Large intestine (tissue), 3 donors: Measurements from ENCODE around the gene EYA2. TPM values are rescaled to one million over a fixed set of nuclear protein-coding genes. Genes with fewer than 3 reads are reported as not detected.

Source experiments
- DNase-seq, 2 donors: peaks; one replicate each; pipeline versions ENCODE4 v3.0.0 to v3.0.0-alpha.2; 2013
- H3K27ac ChIP-seq: one replicate; pipeline ENCODE4 v1.5.1; 2013; ENCODE audit warnings: low read length
- H3K27me3 ChIP-seq: 2 replicates; pipeline ENCODE4 v1.6.1; 2013; ENCODE audit warnings: low read length; ENCODE audit not compliant: control insufficient read depth, insufficient read depth
- H3K36me3 ChIP-seq: 2 replicates; pipeline ENCODE4 v1.6.1; 2013; ENCODE audit warnings: low read length; ENCODE audit not compliant: control insufficient read depth, insufficient read depth
- H3K4me1 ChIP-seq: one replicate; pipeline ENCODE4 v1.6.1; 2013; ENCODE audit warnings: low read length; ENCODE audit not compliant: control insufficient read depth, insufficient read depth
- H3K4me3 ChIP-seq: one replicate; pipeline ENCODE4 v1.5.1; 2013; ENCODE audit warnings: low read length
- H3K9me3 ChIP-seq: one replicate; pipeline ENCODE4 v1.6.1; 2013; ENCODE audit warnings: mild to moderate bottlenecking, low read depth, low read length, moderate library complexity; ENCODE audit not compliant: control insufficient read depth
- WGBS: methylation state at CpG from one replicate; pipeline ENCODE4 v1.1.5; 2013; ENCODE audit warnings: low lambda C conversion rate; ENCODE audit not compliant: insufficient coverage; 5-methylcytosine and 5-hydroxymethylcytosine counted together
- polyA plus RNA-seq: library from polyadenylated mRNA; unstranded; fragments of 120-200 nt; gene quantifications from one replicate; pipeline ENCODE4 v1.2.1, GENCODE V29; 2013

EYA2 gene
- polyA plus RNA-seq, 1 donor = 0.72 TPM

DNA sequence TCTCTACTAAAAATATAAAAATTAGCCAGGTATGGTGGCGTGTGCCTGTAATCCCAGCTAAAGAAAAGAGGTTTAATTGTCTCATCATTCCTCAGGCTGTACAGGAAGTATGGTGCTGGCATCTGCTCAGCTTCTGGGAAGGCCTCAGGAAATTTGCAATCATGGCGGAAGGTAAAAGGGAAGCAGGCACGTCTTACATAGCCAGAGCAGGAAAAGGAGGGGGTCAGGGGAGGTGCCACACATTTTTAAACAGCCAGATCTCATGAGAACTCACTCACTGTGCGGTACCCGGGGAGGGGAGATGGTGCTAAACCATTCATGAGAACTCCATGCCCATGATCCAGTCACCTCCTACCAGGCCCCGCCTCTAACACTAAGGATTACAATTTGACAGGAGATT lies 191.7 kb downstream of the EYA2 start:
- no peaks in the 10 kb centered on the region for H3K27me3 ChIP-seq
- no peak overlapping the region for H3K27ac ChIP-seq
- DNase-seq = no peak
- no peak overlapping the region for H3K4me3 ChIP-seq
- no CpG with 5 or more reads among the region's 6 CpGs for WGBS
- no peaks in the 10 kb centered on the region for H3K4me1 ChIP-seq
- H3K36me3 ChIP-seq = no peaks in the 10 kb centered on the region
- no peaks in the 10 kb centered on the region for H3K9me3 ChIP-seq

DNA sequence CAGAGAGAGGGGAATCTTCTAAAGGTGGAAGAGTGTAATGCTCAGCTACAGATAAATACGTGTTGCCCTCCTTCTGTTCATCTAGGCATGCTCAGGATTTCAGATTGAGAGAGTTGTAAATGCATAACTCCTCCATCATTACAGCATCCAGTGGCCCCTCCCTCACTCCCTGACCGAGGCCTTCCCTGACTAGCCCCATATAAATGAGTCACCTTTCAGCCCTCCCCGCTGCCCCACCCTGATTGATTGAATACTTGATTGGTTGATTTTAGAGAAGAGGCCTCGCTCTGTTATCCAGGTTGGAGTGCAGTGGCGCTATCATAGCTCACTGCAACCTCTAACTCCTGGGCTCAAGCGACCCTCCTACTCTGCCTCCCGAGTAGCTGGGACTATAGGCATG lies 193.7 kb downstream of the EYA2 start:
- H3K4me1 ChIP-seq = no peaks in the 10 kb centered on the region
- H3K27me3 ChIP-seq = peaks cover 6% of the 10 kb centered on the region
- no peak overlapping the region for H3K27ac ChIP-seq
- H3K9me3 ChIP-seq = no peaks in the 10 kb centered on the region
- no peaks in the 10 kb centered on the region for H3K36me3 ChIP-seq
- 40% methylated on average over 1 of the region's 7 CpGs for WGBS
- H3K4me3 ChIP-seq = no peak overlapping the region
- DNase-seq = no peak

DNA sequence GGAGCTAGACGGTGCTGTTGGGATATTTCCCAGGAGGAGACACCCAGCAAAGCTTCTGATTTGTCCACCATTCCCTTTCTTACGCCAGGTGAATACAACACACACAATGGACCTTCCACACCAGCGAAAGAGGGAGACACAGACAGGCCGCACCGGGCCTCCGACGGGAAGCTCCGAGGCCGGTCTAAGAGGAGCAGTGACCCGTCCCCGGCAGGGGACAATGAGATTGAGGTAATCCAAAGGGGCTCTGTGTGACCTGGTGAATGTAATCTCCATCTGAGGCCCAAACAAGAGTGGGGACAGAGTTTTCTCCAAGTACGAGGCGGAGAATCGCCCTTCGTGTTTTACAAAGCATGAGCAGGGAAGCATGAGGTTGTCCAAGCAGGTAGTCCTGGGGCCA lies 194.5 kb downstream of the EYA2 start:
- H3K27me3 ChIP-seq = peaks cover 6% of the 10 kb centered on the region
- no peak overlapping the region for H3K4me3 ChIP-seq
- no CpG with 5 or more reads among the region's 15 CpGs for WGBS
- no peak overlapping the region for H3K27ac ChIP-seq
- H3K4me1 ChIP-seq = no peaks in the 10 kb centered on the region
- no peak for DNase-seq
- H3K9me3 ChIP-seq = no peaks in the 10 kb centered on the region
- H3K36me3 ChIP-seq = no peaks in the 10 kb centered on the region

DNA sequence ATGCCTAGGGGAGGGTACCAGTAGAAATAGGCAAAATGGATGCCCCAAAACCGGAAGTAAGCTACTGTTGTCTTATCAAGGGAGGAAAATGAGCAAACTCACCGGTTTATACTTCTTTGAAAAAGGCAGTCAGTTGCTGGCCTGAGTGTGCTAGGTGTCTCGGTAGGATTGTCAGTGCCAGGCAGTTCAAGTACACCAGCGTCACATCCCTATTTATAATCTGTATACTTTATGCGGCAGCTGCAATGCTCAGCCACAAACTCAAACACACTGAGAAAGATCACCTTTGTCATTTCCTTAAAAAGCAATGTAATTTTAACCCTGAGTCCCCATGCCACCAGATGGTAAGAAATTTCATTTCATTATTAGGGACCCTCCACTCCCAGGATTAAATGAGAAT lies 196.2 kb downstream of the EYA2 start:
- no CpG with 5 or more reads among the region's 5 CpGs for WGBS
- Histone ChIP-seq H3K36me3 (no peaks in the 10 kb centered on the region), H3K27me3 (peaks cover 6% of the 10 kb centered on the region), H3K4me3 (no peak overlapping the region), H3K9me3 (no peaks in the 10 kb centered on the region), H3K27ac (no peak overlapping the region), H3K4me1 (no peaks in the 10 kb centered on the region)
- DNase-seq = no peak

DNA sequence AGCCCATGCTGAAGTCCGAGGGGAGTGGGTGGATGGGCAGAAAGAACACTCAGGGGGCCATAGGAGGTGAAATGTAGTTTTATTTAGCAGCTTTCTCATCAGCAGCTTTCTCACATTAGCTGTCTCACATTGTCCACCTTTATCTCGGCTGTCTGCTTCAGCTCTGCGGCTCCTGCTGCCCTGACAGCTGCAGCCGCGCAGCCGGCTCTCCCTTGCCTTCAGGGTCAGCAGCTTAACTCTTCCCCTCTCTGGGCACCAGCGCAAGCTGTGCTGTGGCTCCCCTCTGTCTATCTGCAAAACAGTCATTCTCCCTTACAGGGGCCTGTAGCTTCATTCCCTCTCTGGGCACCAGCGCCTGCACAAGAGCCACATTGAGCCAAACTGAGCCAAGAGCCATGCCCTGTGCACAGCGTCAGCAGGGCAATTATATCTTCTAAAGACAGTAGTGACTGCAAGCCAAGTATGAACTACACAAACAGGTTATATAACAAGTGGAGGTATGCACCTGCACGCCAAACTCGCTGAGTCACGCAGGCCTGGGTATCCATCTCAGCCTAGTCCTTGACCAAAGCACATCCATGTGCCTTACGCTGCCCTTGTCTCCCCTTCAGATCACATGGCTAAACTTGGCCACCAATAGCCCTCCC lies 198.8 kb downstream of the EYA2 start:
- WGBS = no CpG with 5 or more reads among the region's 13 CpGs
- Histone ChIP-seq H3K36me3 (no peaks in the 10 kb centered on the region), H3K27ac (no peak overlapping the region), H3K9me3 (no peaks in the 10 kb centered on the region), H3K4me3 (no peak overlapping the region), H3K27me3 (peaks cover 6% of the 10 kb centered on the region), H3K4me1 (no peaks in the 10 kb centered on the region)
- no peak for DNase-seq

GRCh38 chr20:47095690-47096089 lies 201.0 kb downstream of the EYA2 start:
- Histone ChIP-seq H3K9me3 (no peaks in the 10 kb centered on the region), H3K4me1 (no peaks in the 10 kb centered on the region), H3K4me3 (no peak overlapping the region), H3K27ac (no peak overlapping the region), H3K36me3 (no peaks in the 10 kb centered on the region), H3K27me3 (peaks cover 6% of the 10 kb centered on the region)
- DNase-seq = no peak
- 80% methylated on average over 1 of the region's 1 CpG for WGBS

GRCh38 chr20:47097691-47098622 lies 203.3 kb downstream of the EYA2 start:
- H3K4me3 ChIP-seq = no peak overlapping the region
- no peaks in the 10 kb centered on the region for H3K36me3 ChIP-seq
- no peaks in the 10 kb centered on the region for H3K4me1 ChIP-seq
- DNase-seq = no peak
- H3K27me3 ChIP-seq = peaks cover 2% of the 10 kb centered on the region
- H3K27ac ChIP-seq = no peak overlapping the region
- no peaks in the 10 kb centered on the region for H3K9me3 ChIP-seq
- 100% methylated on average over 2 of the region's 13 CpGs for WGBS

GRCh38 chr20:47099093-47099492 lies 204.4 kb downstream of the EYA2 start:
- Histone ChIP-seq H3K9me3 (no peaks in the 10 kb centered on the region), H3K36me3 (no peaks in the 10 kb centered on the region), H3K27me3 (no peaks in the 10 kb centered on the region), H3K4me1 (no peaks in the 10 kb centered on the region), H3K27ac (no peak overlapping the region), H3K4me3 (no peak overlapping the region)
- DNase-seq = no peak
- 75% methylated on average over 2 of the region's 7 CpGs for WGBS

GRCh38 chr20:47099825-47100441 lies 205.3 kb downstream of the EYA2 start:
- no peak for DNase-seq
- Histone ChIP-seq H3K27me3 (no peaks in the 10 kb centered on the region), H3K36me3 (no peaks in the 10 kb centered on the region), H3K27ac (no peak overlapping the region), H3K4me3 (no peak overlapping the region), H3K4me1 (no peaks in the 10 kb centered on the region), H3K9me3 (no peaks in the 10 kb centered on the region)
- 35% methylated on average over 3 of the region's 6 CpGs for WGBS

DNA sequence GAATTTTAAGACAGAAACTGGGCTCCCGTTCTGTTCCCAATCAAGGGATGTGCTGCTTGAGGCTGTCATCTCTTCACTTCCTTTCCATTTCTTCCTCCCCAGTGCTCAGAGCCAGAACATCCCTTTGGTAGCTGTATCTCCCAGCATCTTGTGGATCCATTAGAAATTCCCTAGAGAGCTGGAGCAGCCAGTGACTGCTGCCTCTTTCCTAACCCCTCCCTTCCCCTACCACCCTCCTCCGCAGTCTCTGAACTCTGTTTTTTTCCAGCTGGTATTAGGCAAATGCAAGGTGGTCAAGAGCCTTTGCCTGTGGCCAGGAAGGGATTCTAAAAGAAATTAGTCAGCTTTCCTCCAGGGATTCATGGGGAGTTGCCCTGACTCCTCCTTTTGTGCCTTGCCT lies 208.0 kb downstream of the EYA2 start:
- Histone ChIP-seq H3K4me3 (no peak overlapping the region), H3K9me3 (no peaks in the 10 kb centered on the region), H3K27ac (no peak overlapping the region), H3K4me1 (no peaks in the 10 kb centered on the region), H3K27me3 (no peaks in the 10 kb centered on the region), H3K36me3 (no peaks in the 10 kb centered on the region)
- DNase-seq = no peak
- no CpG with 5 or more reads among the region's 2 CpGs for WGBS
